Left renal cortex interstitium (tissue), 4 donors: Measurements from ENCODE around the gene BMP2K. TPM values are rescaled to one million over a fixed set of nuclear protein-coding genes. Genes with fewer than 3 reads are reported as not detected.
"Not testable (repeated sequence)": the region's sequence is repeated elsewhere in the genome, so short reads cannot be mapped to it uniquely, and the experiment has no call there.

ENCODE experiments used
- DNase-seq, 4 donors: peaks; one replicate each; pipeline ENCODE4 v3.0.0-alpha.2; 2013; ENCODE audit warnings: low read depth in 4 of 4, low spot score in 2 of 4, missing footprints in 1 of 4
- polyA plus RNA-seq, 4 donors: library from polyadenylated mRNA; unstranded; fragments of 120-200 nt; gene quantifications; one replicate each; pipeline ENCODE4 v1.2.1, GENCODE V29; 2013; ENCODE audit not compliant: insufficient read length in 4 of 4

BMP2K gene
- polyA plus RNA-seq, 4 donors: 21.1 to 29.7 (median 24.7) TPM

- no peak for DNase-seq
Observed at GRCh38 chr4:78787392-78788006, 11.3 kb downstream of the BMP2K start.

GRCh38 chr4:78788007-78788889, 12.1 kb downstream of the BMP2K start:
- DNase-seq: no peak

- DNase-seq: not testable (repeated sequence)
Observed at GRCh38 chr4:78795594-78796416, 19.7 kb downstream of the BMP2K start.

- no peak for DNase-seq
Observed at GRCh38 chr4:78796526-78796925, 20.4 kb downstream of the BMP2K start.

- no peak for DNase-seq
Observed at GRCh38 chr4:78797777-78798284, 21.7 kb downstream of the BMP2K start.

- DNase-seq: no peak
Observed at GRCh38 chr4:78799551-78800495, 23.7 kb downstream of the BMP2K start.

- DNase-seq: no peak
Observed at GRCh38 chr4:78800965-78801364, 24.8 kb downstream of the BMP2K start.

- DNase-seq: no peak
Observed at GRCh38 chr4:78803983-78804382, 27.8 kb downstream of the BMP2K start.

- no peak for DNase-seq
Observed at GRCh38 chr4:78806943-78807460, 30.9 kb downstream of the BMP2K start.

GRCh38 chr4:78809295-78809694, 33.1 kb downstream of the BMP2K start:
- no peak for DNase-seq

GRCh38 chr4:78809928-78810835, 34.0 kb downstream of the BMP2K start:
- no peak for DNase-seq

- DNase-seq: no peak
Observed at GRCh38 chr4:78811034-78811433, 34.9 kb downstream of the BMP2K start.

- no peak for DNase-seq
Observed at GRCh38 chr4:78818530-78819079, 42.5 kb downstream of the BMP2K start.

- DNase-seq: no peak
Observed at GRCh38 chr4:78824001-78824400, 47.9 kb downstream of the BMP2K start.

- no peak for DNase-seq
Observed at GRCh38 chr4:78827191-78827590, 51.0 kb downstream of the BMP2K start.

- no peak for DNase-seq
Observed at GRCh38 chr4:78829296-78829695, 53.1 kb downstream of the BMP2K start.

- not testable (repeated sequence) for DNase-seq
Observed at GRCh38 chr4:78839676-78840075, 63.5 kb downstream of the BMP2K start.

GRCh38 chr4:78840286-78840685, 64.1 kb downstream of the BMP2K start:
- not testable (repeated sequence) for DNase-seq
